AG09309 (cell line): Measurements from ENCODE around the gene KIAA0232.

Experiments used
- DNase-seq: peaks from one replicate; pipeline ENCODE4 v3.0.0-alpha.2; 2010; ENCODE audit warnings: low read depth
- H3K4me3 ChIP-seq: 2 replicates; pipeline ENCODE4 v1.5.1; 2011; ENCODE audit warnings: mild to moderate bottlenecking, low read depth, low read length, moderate library complexity; ENCODE audit not compliant: control insufficient read depth
- CTCF ChIP-seq: IDR thresholded peaks from 2 replicates; pipeline ENCODE4 v1.5.1; 2011; ENCODE audit warnings: mild to moderate bottlenecking, low read depth, low read length, inconsistent platforms; ENCODE audit not compliant: insufficient read depth, control insufficient read depth; ENCODE audit errors: missing control alignments

Gene KIAA0232

GRCh38 chr4:6775746-6776145, 6.8 kb upstream of the KIAA0232 start:
- no peak overlapping the region for H3K4me3 ChIP-seq
- TF ChIP-seq CTCF: no peak
- no peak for DNase-seq

GRCh38 chr4:6776920-6777635, 5.4 kb upstream of the KIAA0232 start:
- DNase-seq: no peak
- TF ChIP-seq CTCF: no peak
- no peak overlapping the region for H3K4me3 ChIP-seq

GRCh38 chr4:6777636-6778281, 4.8 kb upstream of the KIAA0232 start:
- no peak overlapping the region for H3K4me3 ChIP-seq
- no peak for TF ChIP-seq CTCF
- no peak for DNase-seq

- no peak for TF ChIP-seq CTCF
- H3K4me3 ChIP-seq: no peak overlapping the region
- no peak for DNase-seq
Measured at GRCh38 chr4:6778435-6778834, 4.1 kb upstream of the KIAA0232 start.

GRCh38 chr4:6779667-6780565, 2.6 kb upstream of the KIAA0232 start:
- H3K4me3 ChIP-seq: no peak overlapping the region
- no peak for DNase-seq
- no peak for TF ChIP-seq CTCF

- TF ChIP-seq CTCF: no peak
- no peak overlapping the region for H3K4me3 ChIP-seq
- no peak for DNase-seq
Measured at GRCh38 chr4:6781113-6781512, 1.4 kb upstream of the KIAA0232 start.
